Kidney glomerular epithelial cell (primary cell): ENCODE data around the gene DENND1A.
"Not testable (repeated sequence)": the region's sequence is repeated elsewhere in the genome, so short reads cannot be mapped to it uniquely, and the experiment has no call there.

Experiments
- DNase-seq: peaks from one replicate; lab custom pipeline; 2025; lab: John Stamatoyannopoulos, UW

DENND1A gene

DNA sequence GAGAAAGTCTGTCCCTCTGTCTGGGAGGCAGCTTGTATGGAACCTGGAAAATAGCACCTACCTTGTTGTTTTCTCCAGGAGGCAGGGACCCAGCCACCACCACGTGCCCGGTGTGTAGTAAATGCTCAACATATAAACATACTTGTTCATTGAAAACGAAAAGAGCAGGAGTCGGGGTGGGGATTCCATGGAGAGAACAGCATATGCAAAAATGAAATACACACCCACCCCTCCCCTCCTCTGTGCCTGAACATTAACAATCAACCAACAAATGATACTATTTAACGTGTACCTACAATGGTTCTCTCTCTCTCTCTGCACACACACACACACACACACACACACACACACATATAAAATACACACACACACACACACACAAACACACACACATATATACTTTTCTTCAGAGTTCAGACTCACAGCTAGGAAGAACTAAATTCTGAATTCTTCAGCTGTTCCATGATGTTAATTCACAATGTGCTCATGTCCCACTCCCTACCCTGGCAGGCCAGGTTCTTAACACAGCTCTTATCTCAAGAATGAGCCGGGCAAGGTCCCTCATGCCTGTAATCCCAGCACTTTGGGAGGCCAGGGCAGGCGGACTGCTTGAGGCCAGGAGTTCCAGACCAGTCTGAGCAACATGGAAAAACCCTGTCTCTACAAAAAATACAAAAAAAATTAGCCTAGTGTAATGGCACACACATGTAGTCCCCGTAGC, 16.3 kb upstream of the DENND1A start:
- DNase-seq, result no peak

DNA sequence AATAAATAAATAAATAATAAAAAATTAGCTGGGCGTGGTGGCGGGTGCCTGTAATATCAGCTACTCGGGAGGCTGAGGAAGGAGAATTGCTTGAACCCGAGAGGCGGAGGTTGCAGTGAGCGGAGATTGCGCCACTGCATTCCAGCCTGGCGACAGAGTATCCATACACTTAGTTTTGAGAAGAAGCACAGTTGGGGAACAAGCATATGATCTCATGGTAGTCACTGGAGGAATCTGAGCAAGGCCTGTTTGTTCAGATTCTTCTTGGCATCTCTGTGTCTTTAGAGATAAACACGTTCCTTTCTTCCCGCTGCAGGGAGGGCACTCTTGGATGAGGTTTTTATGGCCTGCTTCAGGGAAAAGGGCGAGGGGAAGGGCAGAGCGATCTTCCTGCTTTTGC, 15.6 kb upstream of the DENND1A start:
- no peak for DNase-seq

DNA sequence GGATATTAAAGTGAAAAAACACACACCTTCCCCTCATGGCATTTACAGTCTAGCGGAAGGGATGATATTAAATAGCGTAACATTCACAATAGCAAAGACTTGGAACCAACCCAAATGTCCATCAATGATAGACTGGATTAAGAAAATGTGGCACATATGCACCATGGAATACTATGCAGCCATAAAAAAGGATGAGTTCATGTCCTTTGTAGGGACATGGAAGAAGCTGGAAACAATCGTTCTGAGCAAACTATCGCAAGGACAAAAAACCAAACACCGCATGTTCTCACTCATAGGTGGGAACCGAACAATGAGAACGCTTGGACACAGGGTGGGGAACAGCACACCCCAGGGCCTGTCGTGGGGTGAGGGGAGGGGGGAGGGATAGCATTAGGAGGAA, 14.5 kb upstream of the DENND1A start:
- not testable (repeated sequence) for DNase-seq

DNA sequence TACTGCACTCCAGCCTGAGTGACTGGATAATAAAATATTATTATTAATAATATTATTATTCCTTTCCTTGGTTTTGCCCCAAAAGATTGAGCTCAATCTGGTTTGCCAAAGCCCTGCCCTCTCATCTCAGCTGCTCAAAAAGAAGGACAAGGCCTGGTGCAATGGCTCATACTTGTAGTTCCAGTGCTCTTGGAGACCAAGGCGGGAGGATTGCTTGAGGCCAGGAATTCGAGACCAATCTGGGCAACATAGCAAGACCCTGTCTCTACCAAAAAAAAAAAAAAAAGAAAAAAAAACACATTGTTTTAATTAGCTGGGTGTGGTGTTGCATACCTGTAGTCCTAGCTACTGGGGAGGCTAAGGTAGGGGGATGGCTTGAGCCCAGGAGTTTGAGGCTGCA, 13.7 kb upstream of the DENND1A start:
- no peak for DNase-seq

DNA sequence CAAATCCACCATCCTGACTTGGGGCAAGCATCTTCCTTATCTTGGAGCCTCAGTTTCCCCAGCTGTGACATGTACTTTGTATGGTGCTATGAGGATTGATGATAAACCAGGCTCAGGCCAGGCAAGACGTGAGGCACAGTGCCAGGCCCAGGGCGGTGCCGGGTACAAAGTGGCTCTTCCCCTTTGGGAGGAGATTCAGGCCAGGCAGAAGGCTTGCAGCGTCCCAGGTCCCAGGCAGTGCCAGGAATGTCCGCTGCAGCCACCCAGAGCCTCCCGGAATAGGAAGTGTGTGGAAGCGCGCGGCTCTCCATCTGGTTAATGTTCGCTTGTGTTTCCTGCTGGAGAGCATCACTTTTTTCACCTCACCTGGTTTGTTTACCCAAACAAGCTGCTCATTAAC, 12.6 kb upstream of the DENND1A start:
- DNase-seq, result no peak

DNA sequence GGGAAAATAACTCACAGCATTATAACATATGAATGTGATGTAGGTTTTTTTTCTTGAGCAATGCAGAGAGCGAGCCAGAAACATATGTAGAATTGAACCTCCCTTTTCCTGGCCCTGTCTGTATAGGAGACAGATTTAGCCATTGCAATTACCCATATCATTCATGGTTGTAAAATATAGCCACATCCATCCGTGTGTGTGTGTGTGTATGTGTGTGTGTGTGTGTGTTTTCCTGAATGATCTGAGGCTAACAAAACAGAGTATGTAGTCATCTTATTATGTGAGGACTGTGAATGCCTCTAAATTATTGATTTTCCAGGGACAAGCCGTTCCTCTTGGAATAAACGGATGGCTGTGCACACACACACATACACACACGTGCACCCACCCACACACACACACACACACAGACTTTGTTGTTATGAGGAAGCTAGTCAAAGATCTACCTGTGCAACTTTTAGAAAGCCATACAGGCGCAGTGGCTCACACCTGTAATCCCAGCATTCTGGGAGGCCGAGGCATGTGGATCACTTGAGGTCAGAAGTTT, 11.7 kb upstream of the DENND1A start:
- DNase-seq, result no peak

DNA sequence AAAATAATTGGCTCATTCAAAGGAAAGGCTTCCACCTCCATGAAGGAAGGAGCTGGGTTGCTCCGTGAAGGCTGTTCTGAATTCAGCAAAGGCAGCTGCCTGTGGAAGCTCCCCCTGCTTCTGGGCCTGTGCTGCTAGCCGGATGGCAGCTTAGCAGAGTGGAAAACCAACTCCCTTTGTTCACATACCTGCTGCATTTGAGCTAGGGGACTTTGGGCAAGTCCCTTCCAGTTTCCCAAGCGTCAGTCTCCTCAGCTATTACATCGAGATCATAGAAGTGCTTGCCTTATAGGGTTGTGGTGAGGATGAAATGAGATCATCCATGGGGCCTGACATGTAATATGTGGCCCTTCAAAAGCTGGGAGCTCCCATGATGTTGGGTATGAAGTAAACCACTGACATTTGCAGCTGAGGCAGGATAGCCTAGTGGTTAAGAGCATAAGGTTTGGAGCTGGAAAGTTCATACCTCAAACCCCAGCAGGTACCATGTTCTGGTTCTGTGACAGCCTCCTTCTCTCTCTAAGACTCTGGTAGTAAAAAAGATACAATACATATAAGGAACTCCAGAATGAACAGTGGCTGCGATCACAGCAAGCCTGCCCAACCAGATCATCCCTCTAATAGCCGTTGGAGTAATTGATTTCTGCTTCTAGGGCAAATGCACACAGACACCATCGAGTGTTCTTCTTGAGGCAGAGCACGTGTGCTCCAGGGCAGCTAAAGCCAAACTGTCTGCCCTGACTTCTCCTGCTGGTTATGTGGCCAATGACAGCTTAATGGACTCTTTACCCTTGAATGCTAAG, 11.0 kb upstream of the DENND1A start:
- no peak for DNase-seq

DNA sequence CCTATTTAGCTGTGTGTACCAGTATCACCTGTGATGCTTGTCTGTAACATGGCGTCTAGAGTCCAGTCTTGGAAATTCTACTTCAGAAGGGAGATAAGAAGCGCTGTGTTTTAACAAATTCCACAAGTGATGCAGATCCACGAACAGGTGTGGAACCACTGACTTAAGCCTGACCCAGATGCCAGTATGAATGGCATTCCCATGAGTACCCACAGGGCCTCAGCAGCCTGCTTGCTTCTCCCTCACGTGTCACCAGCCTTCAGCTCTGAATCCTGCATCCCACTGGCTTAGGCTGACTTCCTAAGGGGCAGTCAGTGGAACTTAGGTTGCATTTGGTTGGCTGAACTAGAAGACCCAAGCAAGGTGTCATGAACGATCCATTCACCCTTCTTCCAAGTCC, 8.5 kb upstream of the DENND1A start:
- no peak for DNase-seq

DNA sequence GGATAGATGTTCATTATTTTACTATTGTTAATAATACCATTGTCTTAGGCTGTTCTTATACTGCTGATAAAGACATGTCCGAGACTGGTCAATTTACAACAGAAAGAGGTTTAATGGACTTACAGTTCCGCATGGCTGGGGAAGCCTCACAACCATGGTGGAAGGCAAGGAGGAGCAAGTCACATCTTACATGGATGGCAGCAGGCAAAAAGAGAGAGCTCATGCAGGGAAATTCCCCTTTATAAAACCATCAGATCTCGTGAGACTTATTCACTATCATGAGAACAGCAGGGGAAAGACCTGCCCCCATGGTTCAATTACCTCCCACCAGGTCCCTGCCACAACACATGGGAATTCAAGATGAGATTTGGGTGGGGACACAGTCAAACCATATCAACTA, 6.6 kb upstream of the DENND1A start:
- not testable (repeated sequence) for DNase-seq

DNA sequence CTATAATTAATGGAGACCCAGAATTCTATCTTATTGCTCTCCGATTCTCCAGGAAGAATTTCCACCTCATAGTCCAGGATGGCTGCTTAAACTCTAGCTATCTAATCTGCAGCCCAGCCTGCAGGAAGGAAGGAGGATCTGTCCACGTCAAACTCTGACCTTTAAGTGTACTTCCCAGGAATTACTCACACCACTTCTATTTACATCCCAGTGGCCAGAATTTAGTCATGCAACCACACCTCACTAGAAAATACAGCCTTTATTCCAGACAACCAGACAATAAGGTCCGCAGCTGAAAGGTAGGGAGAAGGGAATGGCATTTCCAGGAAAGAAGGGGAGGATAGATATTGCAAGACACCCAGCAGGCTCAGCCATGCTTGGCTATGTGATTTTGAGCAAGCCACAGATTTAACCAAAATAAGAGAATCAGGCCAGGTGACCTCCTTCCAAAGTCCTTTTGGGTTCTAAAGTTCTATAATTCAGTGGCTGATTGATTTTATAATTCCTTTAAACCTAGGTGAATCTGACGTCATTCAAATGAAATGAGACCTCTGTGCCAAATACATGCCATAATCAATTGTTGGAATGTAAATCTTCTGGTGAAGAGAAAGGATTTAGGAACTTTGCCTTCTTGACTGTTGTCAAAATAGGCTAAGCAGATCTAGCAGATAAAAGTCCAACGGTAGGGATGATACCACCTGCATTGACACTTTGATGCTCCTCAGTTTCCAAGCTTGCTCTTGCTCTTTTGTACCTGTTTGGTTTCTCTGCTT, 3.7 kb upstream of the DENND1A start:
- DNase-seq, result peak; percentile 52

DNA sequence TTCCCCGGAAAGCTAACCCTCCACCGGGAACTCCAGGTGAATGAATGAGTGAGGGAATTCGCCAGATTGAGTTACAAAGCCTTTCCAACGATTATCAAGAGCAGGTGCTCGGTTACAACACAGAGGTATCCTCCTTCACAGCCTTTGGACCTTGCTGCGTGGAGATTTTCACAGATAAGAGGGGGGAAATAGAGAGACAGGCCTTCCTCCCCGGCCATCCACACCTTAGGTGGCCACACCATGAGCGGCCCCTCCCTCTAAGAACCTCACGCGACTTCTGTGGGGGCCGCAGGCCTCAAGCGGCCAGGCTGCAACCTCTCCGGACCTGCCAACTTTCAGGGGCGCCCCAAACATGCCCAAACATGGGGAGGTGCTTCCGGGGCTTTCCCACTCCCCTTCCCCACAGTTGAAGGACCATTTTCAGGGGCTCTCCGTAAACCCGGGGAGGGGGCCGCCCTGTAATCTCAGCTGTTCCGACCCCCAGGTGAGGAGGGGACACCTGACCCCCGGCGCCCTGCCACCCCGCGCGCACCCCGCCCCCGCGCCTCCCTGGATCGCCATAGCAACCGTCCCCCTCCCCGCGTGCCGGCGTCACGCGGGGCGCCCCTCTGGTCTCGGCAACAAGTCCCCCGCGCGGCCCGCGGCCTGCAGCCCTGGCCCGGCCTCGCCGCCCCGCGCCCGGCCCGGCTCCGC, 603 bp downstream of the DENND1A start:
- DNase-seq, result no peak

DNA sequence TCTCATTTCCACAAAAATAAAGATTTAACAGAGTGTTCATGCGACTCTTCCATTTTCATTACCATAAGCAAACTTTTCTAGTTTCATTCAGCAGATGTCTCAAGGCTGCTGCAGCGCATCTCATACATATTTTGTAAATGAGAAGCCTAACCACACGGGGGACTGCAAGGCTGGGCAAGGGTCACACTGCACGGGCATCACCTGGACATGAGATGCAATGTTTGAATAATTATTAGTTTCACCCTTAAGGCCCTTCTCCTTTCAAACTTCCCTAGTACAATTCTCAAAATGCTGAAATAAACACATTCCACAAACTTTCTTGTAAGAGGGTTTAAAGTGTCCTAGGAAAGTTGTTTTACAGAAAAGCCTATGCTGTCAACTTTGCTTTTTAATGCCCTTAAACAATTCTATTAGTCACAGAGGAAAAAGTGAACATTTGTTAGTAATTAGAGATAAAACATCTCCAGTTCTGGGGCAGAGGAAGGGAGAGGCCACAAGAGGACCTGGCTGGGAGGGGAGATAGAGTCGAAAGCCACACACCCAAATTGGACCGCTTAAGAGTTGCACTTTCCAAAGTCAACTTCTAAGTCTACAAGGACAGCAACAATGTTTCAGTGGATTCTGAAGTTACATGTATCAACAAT, 1.3 kb downstream of the DENND1A start:
- no peak for DNase-seq

DNA sequence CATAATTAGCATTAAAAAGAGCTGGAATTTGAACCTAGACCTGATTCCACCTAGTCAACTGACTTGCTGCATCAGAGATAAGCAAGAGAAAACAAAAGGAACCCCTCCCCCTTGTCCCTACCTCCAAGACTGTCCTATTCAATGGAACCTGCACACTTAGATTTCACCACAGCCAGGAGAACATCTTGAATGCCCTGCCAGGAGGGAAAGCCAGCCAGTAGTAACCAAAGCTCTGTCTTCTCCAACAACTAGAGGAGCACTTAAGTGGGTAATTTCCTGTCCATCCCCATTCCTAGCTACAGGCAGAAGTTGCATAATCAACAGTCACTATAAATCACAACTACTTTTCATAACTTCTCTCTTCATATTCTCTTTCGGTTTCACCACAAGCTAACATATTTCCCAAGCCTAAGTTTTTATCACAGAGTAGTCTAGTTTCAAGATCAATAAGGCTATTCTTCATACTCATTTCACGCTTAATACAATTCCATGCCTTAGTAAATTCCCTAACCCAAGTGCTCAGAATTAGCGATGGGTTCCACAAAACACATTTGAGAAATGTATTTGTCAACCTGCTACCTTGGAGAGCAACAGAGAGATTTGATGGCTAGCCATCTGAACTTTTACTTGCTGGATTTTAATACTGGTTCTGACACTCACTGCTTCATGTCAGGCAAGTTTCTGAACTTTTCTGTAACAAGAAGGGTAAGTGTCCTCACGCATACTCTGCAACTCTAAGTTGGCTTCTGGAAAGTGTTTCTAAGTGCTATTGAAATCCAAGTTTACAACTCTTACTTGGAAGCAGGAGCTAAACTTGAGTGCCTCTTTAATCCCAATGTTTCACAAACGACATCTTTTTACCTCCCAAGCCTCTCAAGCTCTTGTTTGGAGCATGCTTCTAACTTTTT, 2.0 kb downstream of the DENND1A start:
- DNase-seq, result no peak

DNA sequence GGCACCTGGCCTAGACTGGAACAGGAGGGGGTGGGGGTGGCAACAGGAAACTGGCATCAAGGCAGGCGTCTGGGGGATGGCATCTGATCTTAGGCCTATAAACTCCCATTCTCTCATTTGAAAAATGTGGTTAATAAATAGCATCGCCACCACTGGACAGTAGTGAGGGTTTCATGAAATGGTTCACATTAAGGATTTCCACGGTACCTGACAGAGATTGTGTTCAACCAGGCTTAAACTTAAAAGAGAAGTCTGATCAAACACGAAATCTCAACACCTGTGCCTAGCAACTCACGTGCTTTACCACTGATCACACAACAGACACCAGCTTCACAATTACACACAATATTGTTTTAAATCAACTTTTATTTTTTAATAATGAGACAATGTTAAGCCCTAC, 3.0 kb downstream of the DENND1A start:
- DNase-seq, result no peak

DNA sequence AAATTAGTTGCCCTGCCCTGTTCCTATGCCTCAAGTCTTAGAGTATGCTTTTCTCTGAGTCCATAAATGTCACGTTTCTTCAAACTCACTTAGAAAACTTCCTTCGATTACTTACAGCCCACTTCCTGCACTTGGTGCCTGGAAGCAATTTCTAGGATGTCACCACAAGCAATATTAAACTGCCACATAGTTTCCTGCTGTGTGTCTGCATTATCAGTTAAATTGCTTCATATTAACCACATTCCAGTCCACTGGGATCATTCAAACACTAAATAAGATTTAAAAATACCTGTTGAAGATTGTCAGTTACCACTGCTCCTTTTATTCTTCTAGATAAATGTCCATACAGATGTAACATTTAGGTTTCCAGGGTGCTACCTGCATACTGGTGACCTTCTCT, 4.1 kb downstream of the DENND1A start:
- no peak for DNase-seq

DNA sequence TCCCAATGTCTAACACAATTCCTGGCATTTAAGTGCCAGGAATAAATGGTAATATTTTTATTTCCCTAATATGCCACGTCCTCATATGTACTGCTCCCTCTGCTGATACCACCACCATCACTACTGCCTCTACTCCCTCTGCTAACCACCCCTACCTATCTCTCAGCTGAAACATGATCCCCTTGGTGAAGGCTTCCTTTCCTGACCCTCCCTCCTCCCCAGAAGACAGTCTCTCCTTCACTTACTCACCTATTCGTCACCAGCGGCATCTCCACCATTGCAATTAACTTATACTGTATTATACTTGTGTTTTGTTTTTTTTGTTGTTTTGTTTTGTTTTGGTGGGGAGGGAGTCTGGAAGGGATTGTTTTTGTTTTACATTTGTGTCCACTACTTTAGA, 4.8 kb downstream of the DENND1A start:
- no peak for DNase-seq

DNA sequence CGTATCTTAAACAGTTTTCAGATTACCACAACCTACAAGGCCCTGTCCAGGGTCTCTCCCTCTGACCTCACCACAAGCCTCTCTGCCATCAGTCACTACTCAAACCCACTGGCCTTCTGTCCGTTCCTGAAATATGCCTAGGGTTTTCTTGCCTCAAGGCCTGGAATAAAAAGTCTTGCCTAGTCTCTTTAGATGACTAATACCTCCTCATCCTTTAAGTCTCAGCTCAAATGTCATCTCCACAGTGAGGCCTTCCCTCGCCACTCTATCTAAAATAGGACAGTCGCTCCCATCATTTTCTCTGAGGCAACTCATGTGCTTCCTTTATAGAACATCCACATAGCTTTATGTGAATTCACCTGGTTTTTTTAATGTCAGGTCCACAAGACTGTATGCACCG, 5.2 kb downstream of the DENND1A start:
- DNase-seq, result no peak

DNA sequence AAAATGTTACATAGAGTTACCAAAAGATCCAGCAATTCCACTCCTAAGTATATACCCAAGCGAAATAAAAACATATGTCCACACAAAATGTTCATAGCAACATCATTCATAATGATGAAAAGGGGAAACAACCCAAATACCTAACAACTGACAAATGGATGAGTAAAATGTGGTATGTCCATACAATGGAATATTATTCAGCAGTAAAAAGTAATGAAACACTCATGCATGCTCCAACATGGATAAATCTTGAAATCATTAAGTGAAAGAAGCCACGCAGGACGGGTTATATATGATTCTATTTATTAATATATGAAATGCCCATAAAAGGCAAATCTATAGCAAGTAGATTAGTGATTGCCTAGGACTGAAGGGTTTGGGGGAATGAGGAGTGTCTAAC, 6.0 kb downstream of the DENND1A start:
- no peak for DNase-seq

DNA sequence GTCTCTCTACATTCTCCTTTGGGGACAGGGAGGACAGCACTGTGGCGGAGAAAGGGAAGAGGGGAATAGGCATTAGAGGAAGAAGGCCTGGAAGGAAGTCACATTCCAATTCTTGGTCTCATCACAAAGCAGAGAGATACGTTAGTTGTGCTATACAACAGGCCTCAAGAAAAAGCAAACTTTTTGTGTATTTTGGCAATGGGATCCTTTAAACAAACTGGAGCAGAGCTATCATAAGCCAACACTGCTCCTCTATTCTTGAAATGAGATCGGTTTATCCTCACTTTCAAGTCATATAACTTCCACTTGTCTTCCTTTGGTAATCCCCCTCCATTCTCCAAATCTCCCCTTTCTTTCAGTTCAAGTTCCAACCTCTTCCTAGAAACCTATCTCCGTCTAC, 6.5 kb downstream of the DENND1A start:
- DNase-seq, result no peak

DNA sequence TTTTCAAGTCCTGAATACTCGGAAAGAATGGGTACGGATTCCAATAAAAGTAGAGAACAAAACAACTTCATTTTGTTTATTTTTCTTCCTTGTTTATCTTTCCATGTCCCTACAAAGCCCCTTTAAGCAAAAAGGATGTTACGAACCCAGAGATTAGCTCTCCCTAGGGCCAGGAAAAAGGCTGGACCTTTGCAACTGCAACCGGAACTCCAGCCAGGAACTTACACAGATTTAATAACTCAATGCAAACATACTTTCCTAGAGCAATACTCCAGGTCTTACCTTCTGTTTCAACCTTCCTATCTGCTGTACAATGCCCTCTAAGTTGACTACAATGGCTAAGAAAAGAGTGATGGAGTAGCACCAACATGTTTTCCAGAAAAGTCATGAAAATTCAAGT, 7.0 kb downstream of the DENND1A start:
- DNase-seq, result no peak
